ENCODE measurements around the gene SPRY1. TPM values are rescaled to one million over a fixed set of nuclear protein-coding genes. Genes with fewer than 3 reads are reported as not detected.

SPRY1 gene
- total RNA-seq, 1 donor from 2014 or later: 134 TPM

DNA sequence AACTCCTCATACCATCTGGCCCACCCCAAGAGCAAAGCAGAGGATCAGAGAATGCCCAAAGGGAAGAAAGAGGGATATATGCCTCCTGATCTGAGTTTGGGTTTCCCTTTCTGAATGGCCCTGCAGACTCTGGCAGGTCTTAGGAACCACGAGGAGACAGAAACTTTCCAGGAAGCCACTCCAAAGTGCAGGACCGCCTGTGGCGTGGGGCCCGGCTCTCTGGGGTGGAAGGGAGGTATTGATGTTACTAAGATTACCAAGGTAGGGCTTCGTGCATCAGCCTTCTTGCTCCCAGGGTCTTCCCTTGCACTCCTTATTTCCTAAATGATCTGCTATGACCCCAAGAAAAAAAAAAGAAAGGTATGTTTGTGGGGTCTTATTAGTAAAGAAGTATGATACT is 41.9 kb upstream of the SPRY1 start:
- ATAC-seq (no peak), DNase-seq (no peak)
- TF ChIP-seq, protein P1, sequence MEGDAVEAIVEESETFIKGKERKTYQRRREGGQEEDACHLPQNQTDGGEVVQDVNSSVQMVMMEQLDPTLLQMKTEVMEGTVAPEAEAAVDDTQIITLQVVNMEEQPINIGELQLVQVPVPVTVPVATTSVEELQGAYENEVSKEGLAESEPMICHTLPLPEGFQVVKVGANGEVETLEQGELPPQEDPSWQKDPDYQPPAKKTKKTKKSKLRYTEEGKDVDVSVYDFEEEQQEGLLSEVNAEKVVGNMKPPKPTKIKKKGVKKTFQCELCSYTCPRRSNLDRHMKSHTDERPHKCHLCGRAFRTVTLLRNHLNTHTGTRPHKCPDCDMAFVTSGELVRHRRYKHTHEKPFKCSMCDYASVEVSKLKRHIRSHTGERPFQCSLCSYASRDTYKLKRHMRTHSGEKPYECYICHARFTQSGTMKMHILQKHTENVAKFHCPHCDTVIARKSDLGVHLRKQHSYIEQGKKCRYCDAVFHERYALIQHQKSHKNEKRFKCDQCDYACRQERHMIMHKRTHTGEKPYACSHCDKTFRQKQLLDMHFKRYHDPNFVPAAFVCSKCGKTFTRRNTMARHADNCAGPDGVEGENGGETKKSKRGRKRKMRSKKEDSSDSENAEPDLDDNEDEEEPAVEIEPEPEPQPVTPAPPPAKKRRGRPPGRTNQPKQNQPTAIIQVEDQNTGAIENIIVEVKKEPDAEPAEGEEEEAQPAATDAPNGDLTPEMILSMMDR (IDR thresholded peaks at IDR 0.05): no peak
- no peak overlapping the region for H3K27ac ChIP-seq
- no peak overlapping the region for H3K4me3 ChIP-seq
- no peaks in the 10 kb centered on the region for H3K4me1 ChIP-seq
- no peaks in the 10 kb centered on the region for H3K9me3 ChIP-seq
- no peaks in the 10 kb centered on the region for H3K36me3 ChIP-seq
- no peaks in the 10 kb centered on the region for H3K27me3 ChIP-seq
- intact Hi-C loops (cut with DNase I): no loop called here

DNA sequence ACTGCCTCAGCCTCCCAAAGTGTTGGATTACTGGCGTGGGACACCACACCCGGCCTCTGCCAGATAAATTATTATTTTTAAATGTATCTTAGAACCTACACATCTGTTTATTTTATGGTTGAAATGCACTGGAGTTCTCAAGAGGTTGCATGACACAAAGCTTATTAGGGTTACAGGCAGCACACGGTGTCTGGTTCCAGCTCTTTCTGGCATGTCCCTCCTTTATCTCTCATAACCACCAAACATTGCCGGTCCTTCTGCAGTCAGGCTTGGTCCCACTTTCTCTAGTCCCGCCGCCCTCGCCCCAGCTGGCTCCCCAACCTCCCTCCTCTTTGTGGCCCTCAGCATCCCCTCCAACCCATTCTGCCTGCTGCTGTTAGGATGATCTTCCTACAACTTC is 39.7 kb upstream of the SPRY1 start:
- no peak overlapping the region for H3K27ac ChIP-seq
- H3K4me3 ChIP-seq: no peak overlapping the region
- ATAC-seq: no peak
- H3K36me3 ChIP-seq: no peaks in the 10 kb centered on the region
- intact Hi-C loops (cut with DNase I): no loop called here
- H3K27me3 ChIP-seq: no peaks in the 10 kb centered on the region
- no peak for DNase-seq
- H3K4me1 ChIP-seq: no peaks in the 10 kb centered on the region
- TF ChIP-seq, protein P1 (IDR thresholded peaks at IDR 0.05): no peak
- no peaks in the 10 kb centered on the region for H3K9me3 ChIP-seq

DNA sequence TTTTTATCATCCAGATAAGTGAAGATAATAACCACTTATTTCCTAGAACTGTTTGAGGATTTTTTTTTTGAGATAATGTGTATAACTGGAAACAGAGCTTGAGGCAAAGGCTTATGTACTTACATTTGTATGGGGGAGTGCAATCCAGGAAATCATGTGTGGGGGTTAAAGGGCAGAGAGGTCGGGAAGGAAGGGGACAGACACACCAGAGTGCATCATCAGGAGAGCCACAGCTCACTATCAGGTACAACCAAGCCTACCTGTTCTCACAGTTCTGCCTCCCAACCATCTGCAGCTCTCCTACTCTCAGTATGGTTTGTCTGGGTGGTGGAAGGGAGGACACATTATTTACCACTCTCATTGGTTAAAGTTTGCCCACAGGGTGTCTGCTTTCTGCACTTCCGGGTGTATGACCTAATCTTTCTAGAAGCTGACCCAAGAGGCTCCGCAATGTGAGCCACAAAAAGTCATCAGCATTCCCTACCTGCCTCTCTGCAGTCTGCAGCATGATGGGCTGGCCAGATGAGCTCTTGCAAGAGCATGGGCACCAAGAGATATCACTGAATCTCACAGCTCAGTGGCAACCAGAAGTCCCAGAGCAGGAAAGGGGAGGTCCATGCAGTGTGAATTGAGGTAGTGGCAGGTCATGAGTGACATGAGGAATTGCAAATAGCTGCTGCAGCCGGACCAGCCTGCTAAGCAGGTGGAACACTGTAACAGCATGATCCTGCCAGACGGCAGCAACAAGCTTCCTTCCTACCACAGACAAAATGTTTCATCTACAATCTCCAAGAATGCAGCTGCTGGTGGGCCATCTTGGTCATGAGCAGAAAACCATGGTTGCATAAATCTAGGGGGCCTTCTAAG is 36.9 kb upstream of the SPRY1 start:
- no peak for DNase-seq
- intact Hi-C loops (cut with DNase I): no loop called here
- H3K27ac ChIP-seq: no peak overlapping the region
- no peaks in the 10 kb centered on the region for H3K27me3 ChIP-seq
- ATAC-seq: no peak
- H3K4me3 ChIP-seq: no peak overlapping the region
- no peaks in the 10 kb centered on the region for H3K36me3 ChIP-seq
- H3K9me3 ChIP-seq: no peaks in the 10 kb centered on the region
- TF ChIP-seq, protein P1 (IDR thresholded peaks at IDR 0.05): no peak
- H3K4me1 ChIP-seq: no peaks in the 10 kb centered on the region

DNA sequence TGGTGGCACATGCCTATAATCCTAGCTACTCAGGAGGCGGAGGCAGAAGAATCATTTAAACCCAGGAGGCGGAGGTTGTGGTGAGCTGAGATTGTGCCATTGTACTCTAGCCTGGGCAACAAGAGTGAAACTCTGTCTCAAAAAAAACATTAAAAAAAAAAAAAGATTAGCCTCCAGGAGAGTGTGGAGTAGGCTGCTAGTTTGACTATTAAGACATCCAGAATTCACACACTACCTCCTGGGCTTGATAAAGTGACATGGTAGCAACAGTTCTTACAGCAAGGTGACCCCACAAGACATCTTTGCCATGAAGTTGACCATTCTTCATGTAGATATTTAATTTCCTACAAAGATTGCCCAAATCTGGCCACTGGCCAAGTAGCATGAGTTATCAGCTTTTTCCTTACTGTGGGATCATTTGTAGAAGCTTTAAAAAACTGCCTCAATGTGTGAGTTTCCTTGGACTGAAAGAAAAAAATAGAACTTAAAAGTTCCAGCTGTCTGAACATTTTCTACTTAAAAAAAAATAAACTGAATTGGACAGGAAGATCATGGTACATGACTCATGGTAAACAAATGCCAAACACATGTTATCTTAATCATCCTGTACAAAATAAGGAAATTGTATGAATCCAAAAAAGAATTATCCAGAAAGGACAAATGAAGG is 35.3 kb upstream of the SPRY1 start:
- H3K27ac ChIP-seq: no peak overlapping the region
- no peaks in the 10 kb centered on the region for H3K27me3 ChIP-seq
- no peak for ATAC-seq
- no peaks in the 10 kb centered on the region for H3K9me3 ChIP-seq
- no peak overlapping the region for H3K4me3 ChIP-seq
- H3K36me3 ChIP-seq: no peaks in the 10 kb centered on the region
- intact Hi-C loops (cut with DNase I): no loop called here
- no peaks in the 10 kb centered on the region for H3K4me1 ChIP-seq
- no peak for DNase-seq
- TF ChIP-seq, protein P1 (IDR thresholded peaks at IDR 0.05): no peak

GRCh38 chr4:123362103-123362502 is 34.5 kb upstream of the SPRY1 start:
- Histone ChIP-seq H3K36me3 (no peaks in the 10 kb centered on the region), H3K27ac (no peak overlapping the region), H3K9me3 (no peaks in the 10 kb centered on the region), H3K27me3 (no peaks in the 10 kb centered on the region), H3K4me1 (no peaks in the 10 kb centered on the region), H3K4me3 (no peak overlapping the region)
- TF ChIP-seq, protein P1 (IDR thresholded peaks at IDR 0.05): no peak
- DNase-seq (no peak), ATAC-seq (no peak)
- intact Hi-C loops (cut with DNase I): no loop called here
